Right atrium auricular region (tissue), 2 donors: ENCODE measurements around the gene INPP4B. TPM values are rescaled to one million over a fixed set of nuclear protein-coding genes. Genes with fewer than 3 reads are reported as not detected.

ENCODE experiments used
- DNase-seq: peaks from one replicate; pipeline ENCODE4 v3.0.0-alpha.2; 2019; ENCODE audit warnings: low spot score
- H3K27ac ChIP-seq, 2 donors: fragments of 200-600 bp; sonication (generic); 1 replicate in 1 of 2; 2 replicates in 1 of 2; pipeline ENCODE4 v1.5.1; 2016 to 2019
- H3K27me3 ChIP-seq, 2 donors: fragments of 200-600 bp; sonication (generic); one replicate each; pipeline versions ENCODE4 v1.5.1 to v1.6.0; 2017 to 2019
- H3K36me3 ChIP-seq: fragments of 200-600 bp; sonication (generic); one replicate; pipeline ENCODE4 v1.5.1; 2016
- H3K4me1 ChIP-seq, 2 donors: fragments of 200-600 bp; sonication (generic); one replicate each; pipeline versions ENCODE4 v1.5.1 to v1.6.0; 2017 to 2019
- H3K4me3 ChIP-seq, 2 donors: fragments of 200-600 bp; sonication (generic); 1 replicate in 1 of 2; 2 replicates in 1 of 2; pipeline ENCODE4 v1.5.1; 2017 to 2019; ENCODE audit warnings: mild to moderate bottlenecking in 1 of 2, moderate library complexity in 1 of 2
- H3K9me3 ChIP-seq, 2 donors: fragments of 200-600 bp; sonication (generic); one replicate each; pipeline ENCODE4 v1.5.1; 2019
- total RNA-seq, 2 donors: library from RNA; depleted of rRNA; stranded (reverse); fragments of >200 nt; gene quantifications; one replicate each; pipeline ENCODE4 v1.1.0, GENCODE V29; 2016
- TF ChIP-seq, protein P1 (sequence below), 2 donors: fragments of 200-600 bp; sonication (generic); IDR thresholded peaks; one replicate each; pipeline ENCODE4 v1.5.1; 2019; ENCODE audit warnings: antibody characterized with exemption in 2 of 2

The INPP4B gene
- total RNA-seq, 2 donors from 2014 or later = 14.8 to 15.3 TPM

DNA sequence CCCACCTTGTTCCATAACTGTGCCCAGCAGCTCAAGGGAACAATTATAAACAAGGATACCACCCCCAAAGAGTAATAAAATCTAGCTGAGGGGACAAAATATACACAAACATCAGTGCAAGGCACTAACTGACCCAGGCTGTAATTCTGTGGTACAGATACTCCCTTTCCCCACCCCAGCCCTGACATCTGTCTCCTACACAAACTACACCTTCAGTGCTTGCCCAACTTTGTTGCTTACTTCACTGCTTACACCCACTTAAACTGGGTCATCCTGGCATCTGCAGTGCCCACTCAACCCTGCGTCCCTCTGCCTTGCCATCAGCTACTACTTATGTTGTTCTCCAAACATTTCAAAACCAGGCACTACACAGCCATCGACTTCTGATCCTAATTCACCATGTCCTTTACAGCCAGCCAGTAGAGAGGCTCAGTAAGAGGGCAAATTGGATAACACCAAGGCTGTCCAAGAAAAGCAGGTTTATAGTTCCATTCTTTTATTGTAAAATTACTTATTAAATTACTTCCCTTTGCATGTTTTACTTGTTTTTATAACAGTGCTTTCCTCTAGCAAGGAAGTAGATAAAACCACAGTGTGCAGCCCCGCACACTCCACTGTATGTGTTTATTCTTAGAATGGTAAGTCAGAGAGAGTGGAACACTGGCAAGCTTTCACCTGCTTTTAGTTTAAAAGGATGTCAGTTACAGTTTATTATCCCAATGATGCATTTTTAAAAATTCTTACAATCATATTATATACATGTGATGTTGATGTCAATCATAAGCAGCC, 149.6 kb downstream of the INPP4B start:
- no peak for DNase-seq
- H3K4me1 ChIP-seq = peaks cover 0 to 11% of the 10 kb centered on the region in 2 donors
- no peaks in the 10 kb centered on the region for H3K36me3 ChIP-seq
- H3K27ac ChIP-seq = no peak overlapping the region
- TF ChIP-seq, protein P1, sequence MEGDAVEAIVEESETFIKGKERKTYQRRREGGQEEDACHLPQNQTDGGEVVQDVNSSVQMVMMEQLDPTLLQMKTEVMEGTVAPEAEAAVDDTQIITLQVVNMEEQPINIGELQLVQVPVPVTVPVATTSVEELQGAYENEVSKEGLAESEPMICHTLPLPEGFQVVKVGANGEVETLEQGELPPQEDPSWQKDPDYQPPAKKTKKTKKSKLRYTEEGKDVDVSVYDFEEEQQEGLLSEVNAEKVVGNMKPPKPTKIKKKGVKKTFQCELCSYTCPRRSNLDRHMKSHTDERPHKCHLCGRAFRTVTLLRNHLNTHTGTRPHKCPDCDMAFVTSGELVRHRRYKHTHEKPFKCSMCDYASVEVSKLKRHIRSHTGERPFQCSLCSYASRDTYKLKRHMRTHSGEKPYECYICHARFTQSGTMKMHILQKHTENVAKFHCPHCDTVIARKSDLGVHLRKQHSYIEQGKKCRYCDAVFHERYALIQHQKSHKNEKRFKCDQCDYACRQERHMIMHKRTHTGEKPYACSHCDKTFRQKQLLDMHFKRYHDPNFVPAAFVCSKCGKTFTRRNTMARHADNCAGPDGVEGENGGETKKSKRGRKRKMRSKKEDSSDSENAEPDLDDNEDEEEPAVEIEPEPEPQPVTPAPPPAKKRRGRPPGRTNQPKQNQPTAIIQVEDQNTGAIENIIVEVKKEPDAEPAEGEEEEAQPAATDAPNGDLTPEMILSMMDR (IDR thresholded peaks at IDR 0.05) = no peak
- H3K9me3 ChIP-seq = no peaks in the 10 kb centered on the region
- H3K27me3 ChIP-seq = no peaks in the 10 kb centered on the region
- H3K4me3 ChIP-seq = no peak overlapping the region

DNA sequence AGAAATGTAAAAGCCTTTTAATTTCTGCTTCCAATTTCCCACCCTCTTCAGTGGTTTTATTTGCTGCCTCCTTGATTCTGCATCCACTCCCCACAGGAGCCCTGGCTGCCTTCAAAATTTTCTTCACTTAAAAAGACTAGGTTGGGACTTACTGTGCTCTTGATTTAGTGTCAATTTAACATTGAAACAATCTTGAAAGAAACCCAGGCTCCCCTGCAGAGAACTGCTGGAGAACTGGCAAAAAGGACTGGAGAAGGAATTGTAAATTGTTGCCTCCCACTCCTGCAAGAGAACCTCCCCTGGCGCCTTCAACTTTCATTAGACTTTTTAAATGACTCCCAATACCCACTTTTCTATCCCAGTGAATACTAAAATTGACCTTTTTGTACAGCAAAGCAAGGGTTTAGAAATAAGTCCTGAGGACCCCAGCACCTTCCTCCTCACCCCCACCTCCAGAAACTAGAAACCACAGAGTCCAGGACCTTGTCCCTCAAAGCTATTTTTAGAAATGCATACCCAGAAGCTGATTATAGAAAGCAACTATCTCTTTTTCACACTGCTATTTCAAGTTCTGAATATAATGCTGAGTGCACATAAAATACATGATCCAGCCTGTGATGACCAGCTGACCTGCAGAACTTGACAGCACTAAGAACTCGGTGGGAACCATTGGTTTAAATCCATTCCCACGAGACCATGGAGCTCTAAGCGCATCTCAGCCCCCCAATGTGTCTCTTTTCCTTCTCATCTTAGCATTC, 155.5 kb downstream of the INPP4B start:
- Histone ChIP-seq H3K27ac (no peak overlapping the region), H3K4me3 (no peak overlapping the region), H3K9me3 (no peaks in the 10 kb centered on the region), H3K4me1 (no peaks in the 10 kb centered on the region), H3K27me3 (no peaks in the 10 kb centered on the region), H3K36me3 (no peaks in the 10 kb centered on the region)
- TF ChIP-seq, protein P1 (IDR thresholded peaks at IDR 0.05) = no peak
- DNase-seq = no peak

DNA sequence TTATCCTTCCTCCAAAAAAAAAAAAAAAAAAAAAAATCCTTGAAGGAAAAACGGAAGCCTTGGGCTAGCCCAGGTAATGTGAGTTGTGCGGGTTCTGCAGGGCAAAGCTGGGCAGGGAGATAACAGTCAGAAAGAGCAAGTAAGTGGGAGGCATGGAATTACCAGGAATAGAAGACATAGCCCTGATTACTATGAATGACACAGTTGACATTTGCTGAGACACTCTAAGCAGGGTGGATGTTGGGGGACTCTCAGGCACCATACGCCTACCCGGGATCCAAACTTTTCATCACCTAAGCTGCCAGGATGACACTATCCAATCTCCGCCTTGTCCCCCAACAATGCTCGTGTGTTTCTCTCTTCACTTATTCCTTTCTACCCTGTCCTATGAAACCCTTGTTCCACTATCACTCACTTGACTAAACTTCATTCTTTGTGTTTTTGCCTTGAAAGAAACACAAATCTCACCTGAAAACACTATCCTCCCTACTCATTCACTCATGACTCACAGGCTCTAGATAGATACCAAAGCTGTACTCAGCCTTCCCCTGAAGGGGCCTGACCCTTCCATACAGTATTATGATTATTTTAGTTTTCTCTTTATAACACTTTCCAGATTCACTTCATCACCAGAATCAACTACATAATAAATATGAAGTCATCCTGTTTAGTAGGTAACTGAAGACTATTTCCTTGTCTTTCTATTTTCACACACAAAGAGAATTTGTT, 158.4 kb downstream of the INPP4B start:
- no peak for DNase-seq
- TF ChIP-seq, protein P1 (IDR thresholded peaks at IDR 0.05) = no peak
- Histone ChIP-seq H3K27me3 (no peaks in the 10 kb centered on the region), H3K36me3 (no peaks in the 10 kb centered on the region), H3K27ac (no peak overlapping the region), H3K4me3 (no peak overlapping the region), H3K4me1 (no peaks in the 10 kb centered on the region), H3K9me3 (no peaks in the 10 kb centered on the region)

DNA sequence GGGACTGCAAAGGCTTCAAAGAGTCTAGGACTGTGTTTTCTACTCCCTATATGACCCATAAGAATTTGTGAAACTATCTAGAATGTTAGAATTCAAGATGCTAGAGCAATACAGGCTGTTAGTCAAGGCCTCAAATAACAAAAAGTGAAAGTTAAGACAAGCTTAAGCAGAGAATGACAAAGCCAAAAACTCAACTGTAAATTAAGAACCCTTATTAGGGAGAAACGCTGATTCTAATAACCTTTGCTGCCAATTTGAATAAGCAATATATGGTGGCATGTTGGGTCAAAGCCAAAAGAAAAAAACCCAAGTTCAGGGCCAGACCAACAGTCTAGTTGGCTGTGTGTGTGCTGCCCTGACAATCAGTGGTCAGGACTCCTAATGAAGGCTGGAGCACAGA, 160.0 kb downstream of the INPP4B start:
- Histone ChIP-seq H3K27ac (no peak overlapping the region), H3K9me3 (no peaks in the 10 kb centered on the region), H3K4me3 (no peak overlapping the region), H3K4me1 (no peaks in the 10 kb centered on the region), H3K36me3 (no peaks in the 10 kb centered on the region), H3K27me3 (no peaks in the 10 kb centered on the region)
- TF ChIP-seq, protein P1 (IDR thresholded peaks at IDR 0.05) = no peak
- no peak for DNase-seq

DNA sequence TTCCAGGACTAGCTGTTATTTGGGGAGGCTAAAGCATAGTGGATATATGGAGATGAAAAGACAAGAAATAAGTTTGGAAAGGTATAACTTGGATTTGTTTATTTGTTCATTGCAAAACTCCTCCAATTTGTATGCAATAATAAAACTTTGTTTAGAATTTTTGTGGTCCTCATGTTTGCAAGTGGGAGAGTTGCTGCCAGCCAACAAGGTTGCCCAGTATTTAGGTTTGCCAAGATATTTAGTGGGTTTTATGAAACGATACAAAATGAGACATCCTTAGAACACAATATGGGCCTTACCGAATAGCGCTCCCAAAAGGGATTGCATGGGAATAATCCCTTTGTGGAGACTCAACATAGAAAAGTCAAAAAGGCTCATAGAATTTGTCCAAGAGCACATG, 162.1 kb downstream of the INPP4B start:
- DNase-seq = no peak
- H3K4me1 ChIP-seq = no peaks in the 10 kb centered on the region
- H3K27me3 ChIP-seq = no peaks in the 10 kb centered on the region
- no peaks in the 10 kb centered on the region for H3K36me3 ChIP-seq
- H3K9me3 ChIP-seq = no peaks in the 10 kb centered on the region
- no peak overlapping the region for H3K27ac ChIP-seq
- no peak overlapping the region for H3K4me3 ChIP-seq
- TF ChIP-seq, protein P1 (IDR thresholded peaks at IDR 0.05) = no peak
